H1 (cell line): ENCODE results near the gene TBC1D19. TPM values are rescaled to one million over a fixed set of nuclear protein-coding genes. Genes with fewer than 3 reads are reported as not detected.
A peak's percentile ranks its signal among the peaks of the same experiment; 100 is the strongest.

Experiments
- CTCF ChIA-PET: fragments of 300-600 bp; sonication (Branson Sonifier 250); formaldehyde crosslinking; loops from one replicate; lab custom pipeline; 2021; ENCODE audit not compliant: partially characterized antibody; lab: Charles Lee
- POLR2A ChIA-PET: fragments of 300-600 bp; sonication (Branson Sonifier 250); formaldehyde crosslinking; loops from one replicate; lab custom pipeline; 2021; ENCODE audit warnings: inconsistent platforms; ENCODE audit not compliant: partially characterized antibody; lab: Charles Lee
- DNase-seq, 2 experiments: peaks; one replicate each; pipeline versions ENCODE4 v3.0.0 to v3.0.0-alpha.2; 2010 to 2022; ENCODE audit warnings: low spot score in 2 of 2, low read depth in 1 of 2, mixed read lengths in 1 of 2
- FAIRE-seq: peaks from 2 replicates; lab custom pipeline; 2011; peaks lifted over from hg19 to GRCh38; lab: Jason Lieb, UNC
- H2AFZ ChIP-seq: 2 replicates; pipeline ENCODE4 v1.8.1; 2012; ENCODE audit warnings: low read length, inconsistent platforms
- H2AK5ac ChIP-seq: 2 replicates; pipeline ENCODE4 v1.6.1; 2013; ENCODE audit warnings: low read depth, low read length
- H2BK120ac ChIP-seq: replicated peaks from 2 replicates; pipeline ENCODE3; 2013; ENCODE audit warnings: low read depth, low read length, inconsistent platforms
- H2BK12ac ChIP-seq: 2 replicates; pipeline ENCODE4 v1.6.1; 2013; ENCODE audit warnings: low read depth, low read length
- H2BK15ac ChIP-seq: 2 replicates; pipeline ENCODE4 v1.6.1; 2013; ENCODE audit warnings: low read length
- H2BK20ac ChIP-seq: 2 replicates; pipeline ENCODE4 v1.6.1; 2013; ENCODE audit warnings: low read length
- H2BK5ac ChIP-seq: 2 replicates; pipeline ENCODE4 v1.6.1; 2013; ENCODE audit warnings: low read depth, low read length
- H3K14ac ChIP-seq: 2 replicates; pipeline ENCODE4 v1.6.1; 2013; ENCODE audit warnings: inconsistent platforms; ENCODE audit not compliant: insufficient read length
- H3K18ac ChIP-seq: 2 replicates; pipeline ENCODE4 v1.6.1; 2013; ENCODE audit warnings: low read length; ENCODE audit errors: extremely low read depth
- H3K23ac ChIP-seq: 2 replicates; pipeline ENCODE4 v1.6.1; 2013; ENCODE audit warnings: inconsistent platforms; ENCODE audit not compliant: insufficient read length
- H3K23me2 ChIP-seq: 2 replicates; pipeline ENCODE4 v1.6.1; 2013; ENCODE audit warnings: low read depth, low read length
- H3K27ac ChIP-seq: 2 replicates; pipeline ENCODE4 v1.6.1; 2011; ENCODE audit warnings: low read depth, low read length, inconsistent platforms
- H3K27me3 ChIP-seq, 4 experiments: replicated peaks in 1 of 4; 1 replicate in 1 of 4; 2 replicates in 3 of 4; pipeline versions ENCODE4 v1.6.1 to v1.8.1; 2011 to 2013; ENCODE audit warnings: low read length in 3 of 4, mild to moderate bottlenecking in 3 of 4, inconsistent platforms in 2 of 4, mixed read lengths in 2 of 4, moderate library complexity in 1 of 4; ENCODE audit not compliant: control insufficient read depth in 3 of 4, insufficient read depth in 3 of 4; ENCODE audit errors: extremely low read depth in 1 of 4
- H3K36me3 ChIP-seq, 4 experiments: 2 replicates each; pipeline versions ENCODE4 v1.6.1 to v1.8.1; 2011 to 2013; ENCODE audit warnings: mild to moderate bottlenecking in 4 of 4, low read length in 3 of 4, moderate library complexity in 2 of 4, control low read depth in 1 of 4, inconsistent platforms in 1 of 4; ENCODE audit not compliant: insufficient read depth in 4 of 4, control insufficient read depth in 2 of 4
- H3K4ac ChIP-seq: replicated peaks from 2 replicates; pipeline ENCODE3; 2013; ENCODE audit warnings: low read length, low read depth, mixed read lengths, inconsistent platforms; ENCODE audit not compliant: insufficient read length
- H3K4me1 ChIP-seq, 4 experiments: replicated peaks in 1 of 4; 1 replicate in 1 of 4; 2 replicates in 3 of 4; pipeline versions ENCODE4 v1.6.1 to v1.8.1; 2011 to 2013; ENCODE audit warnings: low read length in 3 of 4, inconsistent platforms in 2 of 4, mixed read lengths in 1 of 4; ENCODE audit not compliant: insufficient read depth in 4 of 4, control insufficient read depth in 3 of 4
- H3K4me2 ChIP-seq, 2 experiments: 2 replicates each; pipeline versions ENCODE4 v1.6.1 to v1.8.1; 2011 to 2013; ENCODE audit warnings: low read depth in 2 of 2, low read length in 2 of 2, control low read depth in 1 of 2, inconsistent platforms in 1 of 2, mild to moderate bottlenecking in 1 of 2; ENCODE audit not compliant: insufficient read depth in 1 of 2
- H3K4me3 ChIP-seq, 4 experiments: fragments of 200-600, 300-600 bp in 1 of 4; sonication (generic), shearing (Covaris generic), sonication (Bioruptor Twin) in 1 of 4; 2 replicates each; pipeline versions ENCODE4 v1.5.1 to v1.8.1; 2011 to 2016; ENCODE audit warnings: low read length in 4 of 4, low read depth in 3 of 4, control low read depth in 2 of 4, inconsistent platforms in 2 of 4, mild to moderate bottlenecking in 2 of 4, mixed read lengths in 1 of 4, moderate library complexity in 1 of 4; ENCODE audit not compliant: insufficient read depth in 2 of 4; ENCODE audit errors: extremely low read depth in 1 of 4
- H3K56ac ChIP-seq: replicated peaks from 2 replicates; pipeline ENCODE3; 2013; ENCODE audit warnings: low read depth, mild to moderate bottlenecking, mixed read lengths, low read length, inconsistent platforms; ENCODE audit not compliant: insufficient read length
- H3K79me1 ChIP-seq: 2 replicates; pipeline ENCODE4 v1.6.1; 2013; ENCODE audit warnings: low read depth, low read length, control low read depth
- H3K79me2 ChIP-seq, 2 experiments: 2 replicates each; pipeline versions ENCODE4 v1.6.1 to v1.8.1; 2012 to 2013; ENCODE audit warnings: low read length in 2 of 2, mild to moderate bottlenecking in 2 of 2, inconsistent platforms in 1 of 2; ENCODE audit not compliant: insufficient read depth in 2 of 2, control insufficient read depth in 1 of 2
- H3K9ac ChIP-seq, 4 experiments: replicated peaks in 1 of 4; 1 replicate in 1 of 4; 2 replicates in 3 of 4; pipeline versions ENCODE4 v1.6.1 to v1.8.1; 2011 to 2013; ENCODE audit warnings: low read depth in 3 of 4, low read length in 3 of 4, control low read depth in 2 of 4, mild to moderate bottlenecking in 2 of 4, moderate library complexity in 2 of 4, inconsistent platforms in 1 of 4; ENCODE audit errors: extremely low read depth in 1 of 4
- H3K9me3 ChIP-seq, 2 experiments: 2 replicates each; pipeline versions ENCODE4 v1.6.1 to v1.8.1; 2012 to 2013; ENCODE audit warnings: mild to moderate bottlenecking in 2 of 2, moderate library complexity in 2 of 2, control low read depth in 1 of 2, inconsistent platforms in 1 of 2, low read depth in 1 of 2, low read length in 1 of 2, mixed read lengths in 1 of 2; ENCODE audit not compliant: insufficient read depth in 2 of 2
- H4K20me1 ChIP-seq, 2 experiments: replicated peaks in 1 of 2; 2 replicates each; pipeline versions ENCODE3 to v1.8.1; 2011 to 2013; ENCODE audit warnings: inconsistent platforms in 2 of 2, low read length in 2 of 2, mild to moderate bottlenecking in 1 of 2; ENCODE audit not compliant: insufficient read depth in 2 of 2, control insufficient read depth in 1 of 2
- H4K5ac ChIP-seq: 2 replicates; pipeline ENCODE4 v1.6.1; 2013; ENCODE audit warnings: low read length, low read depth, mixed read lengths, inconsistent platforms; ENCODE audit not compliant: insufficient read length
- H4K8ac ChIP-seq: 2 replicates; pipeline ENCODE4 v1.8.0; 2013; ENCODE audit warnings: mild to moderate bottlenecking, moderate library complexity, low read length, inconsistent platforms; ENCODE audit not compliant: insufficient read depth; ENCODE audit errors: extremely low read depth
- H4K91ac ChIP-seq: replicated peaks from 2 replicates; pipeline ENCODE3; 2013; ENCODE audit warnings: low read length, mixed read lengths, inconsistent platforms; ENCODE audit not compliant: insufficient read length
- CHD1 ChIP-seq: IDR thresholded peaks from 2 replicates; pipeline ENCODE4 v1.6.1; 2012; ENCODE audit warnings: low read depth, low read length, improper control_type of control experiment
- CTCF ChIP-seq, 3 experiments: IDR thresholded peaks; 1 replicate in 2 of 3; 2 replicates in 1 of 3; pipeline versions ENCODE4 v1.5.1 to v1.6.1; 2011; ENCODE audit warnings: low read length in 3 of 3, mild to moderate bottlenecking in 3 of 3, inconsistent platforms in 2 of 3, low read depth in 1 of 3, moderate library complexity in 1 of 3; ENCODE audit not compliant: insufficient read depth in 1 of 3; ENCODE audit errors: control extremely low read depth in 1 of 3
- E2F6 ChIP-seq: IDR thresholded peaks from 2 replicates; pipeline ENCODE4 v1.6.1; 2012; ENCODE audit warnings: inconsistent platforms
- EGR1 ChIP-seq: IDR thresholded peaks from 2 replicates; pipeline ENCODE4 v1.6.1; 2011; ENCODE audit warnings: low read depth, low read length, borderline replicate concordance
- NRF1 ChIP-seq: IDR thresholded peaks from 2 replicates; pipeline ENCODE4 v1.6.1; 2011; ENCODE audit warnings: mild to moderate bottlenecking, low read depth, low read length, improper control_type of control experiment
- POLR2A ChIP-seq, 2 experiments: IDR thresholded peaks; 1 replicate in 1 of 2; 2 replicates in 1 of 2; pipeline ENCODE4 v1.6.1; 2011; ENCODE audit warnings: low read depth in 2 of 2, low read length in 2 of 2, mild to moderate bottlenecking in 2 of 2; ENCODE audit errors: control extremely low read depth in 1 of 2
- USF2 ChIP-seq: IDR thresholded peaks from 2 replicates; pipeline ENCODE4 v1.6.1; 2011; ENCODE audit warnings: low read length, improper control_type of control experiment
- WGBS, 2 experiments: shearing (Covaris generic) in 1 of 2; methylation state at CpG; one replicate each; pipeline versions ENCODE4 v1.1.6 to v1.1.7; 2013 to 2015; ENCODE audit warnings: low lambda C conversion rate in 2 of 2, mixed read lengths in 2 of 2, inconsistent platforms in 1 of 2, low coverage in 1 of 2, missing lambda C conversion rate in 1 of 2; ENCODE audit not compliant: insufficient replicate concordance in 2 of 2, insufficient coverage in 1 of 2, insufficient read length in 1 of 2; ENCODE audit errors: extremely low coverage in 1 of 2, missing lambda C conversion rate in 1 of 2; 5-methylcytosine and 5-hydroxymethylcytosine counted together
- polyA plus RNA-seq, 7 experiments: library from polyadenylated mRNA; depleted of rRNA in 3 of 7; stranded (reverse) in 5 of 7; unstranded in 2 of 7; fragments of >200 nt in 5 of 7; fragments of 200-250 nt in 2 of 7; gene quantifications; 1 replicate in 5 of 7; 2 replicates in 1 of 7; 4 replicates in 1 of 7; pipeline versions ENCODE4 v1.2.1 to v1.2.3, GENCODE V29; 2011 to 2013; ENCODE audit warnings: missing spikeins in 2 of 7, mixed read lengths in 2 of 7
- total RNA-seq: library from RNA; stranded (reverse); fragmentation: NEBNext Ultra II Directional; extraction: Animal tissue kit (Norgen Biotek cat#: 25700); gene quantifications from 2 replicates; pipeline ENCODE4 v1.2.1, GENCODE V29; 2021

TBC1D19 gene
- total and polyA plus RNA-seq, 2 of the 8 experiments (the other 6 are each of a cell fraction or from before 2014, with no cell fraction given) = 1.9 to 3.5 TPM

DNA sequence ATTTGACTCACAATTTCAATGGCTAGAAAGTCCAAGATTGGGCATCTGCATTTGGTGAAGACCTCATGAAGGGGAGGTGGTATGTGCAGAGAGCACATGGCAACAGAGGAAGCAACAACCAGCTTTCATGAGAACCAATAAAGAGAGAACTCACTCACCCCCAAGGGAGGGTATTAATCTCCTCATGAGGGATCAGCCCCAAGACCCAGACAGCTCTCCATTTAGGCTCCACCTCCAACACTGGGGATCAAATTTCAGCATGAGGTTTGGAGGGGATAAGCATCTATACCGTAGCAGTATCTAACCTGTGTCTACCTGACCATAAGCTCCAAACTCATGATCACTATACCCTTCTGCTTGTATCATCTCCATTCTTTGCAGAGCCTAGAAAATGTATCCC is 9.3 kb upstream of the TBC1D19 start:
- H3K18ac ChIP-seq = no peak overlapping the region
- no peak overlapping the region for H2AK5ac ChIP-seq
- no peak overlapping the region for H3K14ac ChIP-seq
- H3K27ac ChIP-seq = no peak overlapping the region
- H3K56ac ChIP-seq = no peak overlapping the region
- DNase-seq = no peak
- H2BK120ac ChIP-seq = no peak overlapping the region
- H3K9me3 ChIP-seq = no peaks in the 10 kb centered on the region
- H2AFZ ChIP-seq = peak overlapping the region; percentile 96
- no peak overlapping the region for H3K4ac ChIP-seq
- no peak overlapping the region for H3K4me3 ChIP-seq
- no peak overlapping the region for H3K23ac ChIP-seq
- no peak overlapping the region for H4K8ac ChIP-seq
- no peak overlapping the region for H2BK15ac ChIP-seq
- no peaks in the 10 kb centered on the region for H3K36me3 ChIP-seq
- CTCF ChIA-PET = interaction anchor here (0.6 kb wide), 1 partner anchor 512 kb away, joined by 3 read pairs; no protein-coding TSS in a partner anchor
- H3K27me3 ChIP-seq = no peaks in the 10 kb centered on the region
- H4K91ac ChIP-seq = no peak overlapping the region
- H3K79me2 ChIP-seq = no peaks in the 10 kb centered on the region
- H3K4me1 ChIP-seq = peaks cover 0 to 4% (median 0%) of the 10 kb centered on the region in 4 experiments; a peak in 1 of 7 replicates
- H2BK5ac ChIP-seq = no peak overlapping the region
- H3K4me2 ChIP-seq = no peak overlapping the region; a peak in 1 of 4 replicates
- H3K79me1 ChIP-seq = no peaks in the 10 kb centered on the region
- 0 out of 2 replicates have a peak overlapping the region, but pooled peaks have one; percentile 62 for H2BK12ac ChIP-seq
- POLR2A ChIA-PET = interaction anchor here (0.7 to 1.4 kb wide), 2 partner anchors 10 to 188 kb away, joined by 3 to 6 read pairs; partner anchors contain the start of gene TBC1D19
- peak; percentile 82 for FAIRE-seq
- no peaks in the 10 kb centered on the region; the same call in 1 of the 2 replicates for H3K23me2 ChIP-seq
- H4K5ac ChIP-seq = no peak overlapping the region
- WGBS, 2 experiments = 83% methylated on average over 1 of the region's 1 CpG; no CpG with 5 or more reads in 1 of the 2 experiments
- H2BK20ac ChIP-seq = no peak overlapping the region
- no peak overlapping the region for H3K9ac ChIP-seq
- no peaks in the 10 kb centered on the region for H4K20me1 ChIP-seq
- TF ChIP-seq CHD1 (no peak), EGR1 (no peak), POLR2A (IDR thresholded peaks at IDR 0.05; ENCODE audit: control extremely low read depth in 1 of 2, low read depth in 2 of 2, low read length in 2 of 2) (no peak), E2F6 (no peak), NRF1 (no peak), CTCF (IDR thresholded peaks at IDR 0.05; ENCODE audit: control extremely low read depth in 1 of 3, insufficient read depth in 1 of 3, low read depth in 1 of 3, low read length in 3 of 3) (no peak), USF2 (no peak)
